IMR-90 (cell line): ENCODE results near the gene C12orf60. TPM values are rescaled to one million over a fixed set of nuclear protein-coding genes. Genes with fewer than 3 reads are reported as not detected.

ENCODE experiments used
- ATAC-seq: fragments of 200-7000 bp; cut with Tn5 transposase; 2 replicates; pipeline ENCODE4 v1.9.1; 2020; ENCODE audit warnings: low read depth, mild to moderate bottlenecking, moderate library complexity
- BruUV-seq: library from RNA; stranded (reverse); fragments of 400-500 nt; replicated peaks from 2 replicates; lab custom pipeline; 2021; lab: Mats Ljungman, UMichigan
- CTCF ChIA-PET: fragments of 300-600 bp; formaldehyde crosslinking; extraction: SDS; loops from one replicate; lab custom pipeline; 2021; ENCODE audit warnings: antibody characterized with exemption; lab: Yijun Ruan, JAX
- POLR2A ChIA-PET: fragments of 300-600 bp; sonication (Branson Sonifier 250); formaldehyde crosslinking; loops from one replicate; lab custom pipeline; 2022; ENCODE audit warnings: antibody characterized with exemption; ENCODE audit not compliant: unreplicated experiment; lab: Charles Lee
- DNase-seq: peaks from one replicate; pipeline ENCODE4 v3.0.0; 2013
- H2AFZ ChIP-seq: replicated peaks from 2 replicates; pipeline ENCODE3; 2013; ENCODE audit warnings: low read length, mild to moderate bottlenecking; ENCODE audit not compliant: poor library complexity
- H2AK5ac ChIP-seq: 2 replicates; pipeline ENCODE4 v1.6.1; 2013; ENCODE audit warnings: low read depth, low read length, inconsistent platforms
- H2AK9ac ChIP-seq: replicated peaks from 2 replicates; pipeline ENCODE3; 2013; ENCODE audit warnings: mild to moderate bottlenecking, low read depth, low read length, moderate library complexity; ENCODE audit not compliant: poor library complexity
- H2BK120ac ChIP-seq: 2 replicates; pipeline ENCODE4 v1.6.1; 2013; ENCODE audit warnings: low read depth, low read length, inconsistent platforms
- H2BK15ac ChIP-seq: 3 replicates; pipeline ENCODE4 v1.6.1; 2013; ENCODE audit warnings: low read depth, low read length, inconsistent platforms
- H2BK20ac ChIP-seq: 2 replicates; pipeline ENCODE4 v1.6.1; 2013; ENCODE audit warnings: low read depth, mild to moderate bottlenecking, inconsistent platforms, low read length, moderate library complexity
- H2BK5ac ChIP-seq: 2 replicates; pipeline ENCODE4 v1.6.1; 2013; ENCODE audit warnings: mild to moderate bottlenecking, low read depth, low read length, inconsistent platforms; ENCODE audit not compliant: poor library complexity, severe bottlenecking
- H3K14ac ChIP-seq: replicated peaks from 2 replicates; pipeline ENCODE4 v1.6.1; 2013; ENCODE audit warnings: low read depth, low read length, inconsistent platforms
- H3K18ac ChIP-seq: 2 replicates; pipeline ENCODE4 v1.6.1; 2013; ENCODE audit warnings: low read depth, low read length, control low read depth
- H3K23ac ChIP-seq: 2 replicates; pipeline ENCODE4 v1.6.1; 2013; ENCODE audit warnings: low read depth, low read length, inconsistent platforms
- H3K27ac ChIP-seq: 2 replicates; pipeline ENCODE4 v1.5.1; 2013; ENCODE audit warnings: mild to moderate bottlenecking, control low read depth, low read length; ENCODE audit not compliant: insufficient read depth
- H3K27me3 ChIP-seq: 2 replicates; pipeline ENCODE4 v1.6.1; 2013; ENCODE audit warnings: low read length; ENCODE audit not compliant: control insufficient read depth, insufficient read depth
- H3K36me3 ChIP-seq: 2 replicates; pipeline ENCODE4 v1.6.1; 2013; ENCODE audit warnings: low read length, mixed read lengths; ENCODE audit not compliant: control insufficient read depth, insufficient read depth
- H3K4ac ChIP-seq: 2 replicates; pipeline ENCODE4 v1.6.1; 2013; ENCODE audit warnings: low read depth, low read length, inconsistent platforms
- H3K4me1 ChIP-seq: 2 replicates; pipeline ENCODE4 v1.6.1; 2013; ENCODE audit warnings: low read length, mixed read lengths; ENCODE audit not compliant: control insufficient read depth, insufficient read depth
- H3K4me2 ChIP-seq: 2 replicates; pipeline ENCODE4 v1.6.1; 2013; ENCODE audit warnings: low read depth, mild to moderate bottlenecking, control low read depth, low read length, moderate library complexity
- H3K4me3 ChIP-seq: 2 replicates; pipeline ENCODE4 v1.5.1; 2013; ENCODE audit warnings: low read depth, mild to moderate bottlenecking, control low read depth, low read length, moderate library complexity; ENCODE audit not compliant: insufficient read depth
- H3K56ac ChIP-seq: 2 replicates; pipeline ENCODE4 v1.6.1; 2013; ENCODE audit warnings: low read length, inconsistent platforms; ENCODE audit not compliant: insufficient read depth; ENCODE audit errors: extremely low read depth
- H3K79me1 ChIP-seq, 2 experiments: 2 replicates each; pipeline ENCODE4 v1.6.1; 2013; ENCODE audit warnings: low read length in 2 of 2, inconsistent platforms in 1 of 2, low read depth in 1 of 2
- H3K9ac ChIP-seq: 2 replicates; pipeline ENCODE4 v1.6.1; 2013; ENCODE audit warnings: low read depth, low read length, control low read depth
- H3K9me1 ChIP-seq: 2 replicates; pipeline ENCODE4 v1.6.1; 2013; ENCODE audit warnings: low read length, inconsistent platforms; ENCODE audit not compliant: insufficient read depth
- H3K9me3 ChIP-seq: 2 replicates; pipeline ENCODE4 v1.6.1; 2013; ENCODE audit warnings: low read length; ENCODE audit not compliant: control insufficient read depth, insufficient read depth
- H4K20me1 ChIP-seq: 2 replicates; pipeline ENCODE4 v1.6.1; 2013; ENCODE audit warnings: low read length, inconsistent platforms; ENCODE audit not compliant: insufficient read depth
- H4K5ac ChIP-seq: 2 replicates; pipeline ENCODE4 v1.6.1; 2013; ENCODE audit warnings: mild to moderate bottlenecking, low read depth, low read length, control low read depth
- H4K8ac ChIP-seq, 2 experiments: 2 replicates each; pipeline ENCODE4 v1.6.1; 2013; ENCODE audit warnings: low read depth in 2 of 2, low read length in 2 of 2, control low read depth in 1 of 2, inconsistent platforms in 1 of 2
- H4K91ac ChIP-seq: 2 replicates; pipeline ENCODE4 v1.6.1; 2013; ENCODE audit warnings: low read depth, low read length, inconsistent platforms; ENCODE audit not compliant: insufficient read depth
- FOS ChIP-seq: fragments of 150-350 bp; IDR thresholded peaks from 2 replicates; pipeline ENCODE4 v1.6.1; 2016; ENCODE audit warnings: low read depth, low read length
- MAZ ChIP-seq: IDR thresholded peaks from 2 replicates; pipeline ENCODE4 v1.6.1; 2012; ENCODE audit warnings: low read depth, mild to moderate bottlenecking, low read length, improper control_type of control experiment, moderate library complexity, borderline replicate concordance
- RAD21 ChIP-seq: IDR thresholded peaks from 2 replicates; pipeline ENCODE4 v1.6.1; 2012; ENCODE audit warnings: low read length, improper control_type of control experiment
- RCOR1 ChIP-seq: IDR thresholded peaks from 2 replicates; pipeline ENCODE4 v1.6.1; 2012; ENCODE audit warnings: mild to moderate bottlenecking, low read length, improper control_type of control experiment; ENCODE audit not compliant: insufficient replicate concordance
- SMC3 ChIP-seq: fragments of 150-350 bp; IDR thresholded peaks from 2 replicates; pipeline ENCODE4 v1.6.1; 2016; ENCODE audit warnings: low read depth, mild to moderate bottlenecking, antibody characterized with exemption, low read length, moderate library complexity
- WGBS, 2 experiments: methylation state at CpG; one replicate each; pipeline versions ENCODE4 v1.1.5 to v1.1.7; 2013; ENCODE audit warnings: missing lambda C conversion rate in 2 of 2; ENCODE audit not compliant: insufficient read length in 1 of 2; ENCODE audit errors: extremely low coverage in 2 of 2; 5-methylcytosine and 5-hydroxymethylcytosine counted together
- dilution Hi-C: fragments of 300-500 bp; cut with HindIII; formaldehyde crosslinking; loops from one replicate; pipeline ENCODE4 v1.14.3; 2018; ENCODE audit warnings: low sequenced_read_pairs; ENCODE audit not compliant: unreplicated experiment
- in situ Hi-C: fragments of 300-500 bp; cut with MboI; formaldehyde crosslinking; loops from 3 replicates; pipeline ENCODE4 v1.14.3; 2019; ENCODE audit warnings: low sequenced_read_pairs, inconsistent platforms, mixed read lengths
- intact Hi-C: fragments of 100-400 bp; cut with micrococcal nuclease; formaldehyde crosslinking; loops from 2 replicates; pipeline ENCODE4 v1.10.0; 2022
- polyA plus RNA-seq, 3 experiments: library from polyadenylated mRNA; depleted of rRNA; stranded (reverse); fragments of >200 nt; gene quantifications; 2 replicates each; pipeline ENCODE4 v1.2.3, GENCODE V29; 2012; ENCODE audit warnings: low replicate concordance in 1 of 3
- total RNA-seq: library from RNA; depleted of rRNA; stranded (reverse); fragments of >200 nt; gene quantifications from 2 replicates; pipeline ENCODE4 v1.2.3, GENCODE V29; 2012
- TF ChIP-seq, protein P1 (sequence below): fragments of 150-350 bp; IDR thresholded peaks from 2 replicates; pipeline ENCODE4 v1.6.1; 2017; ENCODE audit warnings: mild to moderate bottlenecking, antibody characterized with exemption, low read length, low read depth
- TF ChIP-seq, protein P2 (sequence below): fragments of 150-350 bp; IDR thresholded peaks from 2 replicates; pipeline ENCODE4 v1.6.1; 2016; ENCODE audit warnings: low read depth, mild to moderate bottlenecking, low read length, moderate library complexity, borderline replicate concordance

C12orf60 gene
- total and polyA plus RNA-seq, 2 of the 4 experiments (the other 2 are of a cell fraction): 1.1 TPM

DNA sequence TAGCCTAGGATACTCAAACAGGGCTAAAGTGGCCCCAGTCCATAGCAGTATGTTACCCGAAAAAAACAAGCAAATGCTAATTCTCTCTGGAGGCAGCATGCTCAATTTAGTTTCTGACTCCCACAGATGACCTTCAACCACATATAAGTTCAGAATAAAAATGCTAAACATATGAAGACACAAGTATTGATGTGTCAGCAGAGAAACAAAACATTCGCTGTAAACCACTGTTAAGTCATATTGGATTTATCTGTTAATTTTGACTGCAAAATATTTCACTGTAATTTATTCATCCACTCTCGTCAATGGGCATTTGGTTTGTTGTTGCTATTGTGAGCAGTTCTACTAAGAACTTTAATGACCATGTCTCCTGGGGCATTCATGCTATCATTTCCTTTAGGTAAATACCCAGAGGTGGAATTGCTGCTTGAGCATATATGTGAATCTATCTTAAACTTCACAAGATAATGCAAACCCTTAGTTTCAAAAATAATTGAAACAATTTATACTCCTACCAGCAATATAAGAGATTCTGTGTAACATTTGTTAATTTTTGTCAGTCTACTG, 36.7 kb upstream of the C12orf60 start:
- DNase-seq (no peak), ATAC-seq (no peak)
- in situ Hi-C loops (no loop called here), dilution Hi-C loops (no loop called here), intact Hi-C loops (no loop called here)
- no peak for TF ChIP-seq RAD21
- TF ChIP-seq, protein P1, sequence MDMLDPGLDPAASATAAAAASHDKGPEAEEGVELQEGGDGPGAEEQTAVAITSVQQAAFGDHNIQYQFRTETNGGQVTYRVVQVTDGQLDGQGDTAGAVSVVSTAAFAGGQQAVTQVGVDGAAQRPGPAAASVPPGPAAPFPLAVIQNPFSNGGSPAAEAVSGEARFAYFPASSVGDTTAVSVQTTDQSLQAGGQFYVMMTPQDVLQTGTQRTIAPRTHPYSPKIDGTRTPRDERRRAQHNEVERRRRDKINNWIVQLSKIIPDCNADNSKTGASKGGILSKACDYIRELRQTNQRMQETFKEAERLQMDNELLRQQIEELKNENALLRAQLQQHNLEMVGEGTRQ: no peak
- no peak for TF ChIP-seq MAZ
- TF ChIP-seq SMC3: no peak
- no peak for TF ChIP-seq RCOR1
- TF ChIP-seq FOS: no peak
- TF ChIP-seq, protein P2, sequence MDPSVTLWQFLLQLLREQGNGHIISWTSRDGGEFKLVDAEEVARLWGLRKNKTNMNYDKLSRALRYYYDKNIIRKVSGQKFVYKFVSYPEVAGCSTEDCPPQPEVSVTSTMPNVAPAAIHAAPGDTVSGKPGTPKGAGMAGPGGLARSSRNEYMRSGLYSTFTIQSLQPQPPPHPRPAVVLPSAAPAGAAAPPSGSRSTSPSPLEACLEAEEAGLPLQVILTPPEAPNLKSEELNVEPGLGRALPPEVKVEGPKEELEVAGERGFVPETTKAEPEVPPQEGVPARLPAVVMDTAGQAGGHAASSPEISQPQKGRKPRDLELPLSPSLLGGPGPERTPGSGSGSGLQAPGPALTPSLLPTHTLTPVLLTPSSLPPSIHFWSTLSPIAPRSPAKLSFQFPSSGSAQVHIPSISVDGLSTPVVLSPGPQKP: no peak
- Histone ChIP-seq H3K9me1 (no peaks in the 10 kb centered on the region), H2AFZ (no peak overlapping the region), H3K36me3 (no peaks in the 10 kb centered on the region), H3K9me3 (no peaks in the 10 kb centered on the region), H3K56ac (no peak overlapping the region), H2BK15ac (no peak overlapping the region), H3K27ac (no peak overlapping the region), H4K8ac (no peak overlapping the region), H2AK9ac (no peak overlapping the region), H4K20me1 (no peaks in the 10 kb centered on the region; the same call in 1 of the 2 replicates), H3K23ac (no peak overlapping the region), H2BK5ac (no peak overlapping the region), H3K4me2 (no peak overlapping the region), H3K14ac (no peak overlapping the region), H4K91ac (no peak overlapping the region), H4K5ac (no peak overlapping the region), H3K27me3 (no peaks in the 10 kb centered on the region), H3K79me1 (peaks cover 0 to 29% of the 10 kb centered on the region in 2 experiments; a peak in 3 of 4 replicates), H2BK120ac (no peak overlapping the region), H2BK20ac (no peak overlapping the region), H3K9ac (no peak overlapping the region), H3K4me3 (no peak overlapping the region), H3K4ac (no peak overlapping the region), H2AK5ac (no peak overlapping the region), H3K18ac (no peak overlapping the region), H3K4me1 (no peaks in the 10 kb centered on the region)
- WGBS, 2 experiments: no CpG with 5 or more reads among the region's 3 CpGs
- ChIA-PET POLR2A (no interaction called here), CTCF (no interaction called here)
- no TSS peak for BruUV-seq
